ENCODE data around the gene POLDIP2.

DNA sequence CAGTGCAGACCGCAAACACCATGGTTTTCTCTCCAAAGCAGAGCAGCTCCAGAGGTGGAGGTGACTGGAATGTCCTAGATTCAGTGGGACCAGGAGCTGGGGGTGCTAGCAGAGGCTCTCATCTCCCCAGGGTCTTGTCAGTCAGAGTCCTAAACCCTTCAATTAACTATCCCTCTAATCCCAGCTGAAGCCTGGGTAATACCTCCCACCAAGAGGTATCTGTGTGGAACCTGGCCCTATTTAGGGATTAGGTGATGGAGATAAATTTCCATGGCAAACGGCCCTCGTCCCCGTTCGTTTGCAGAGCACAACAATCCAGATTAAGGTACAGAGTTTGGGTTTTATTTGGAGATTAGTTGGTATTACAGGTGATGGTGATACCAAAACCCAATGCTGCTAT is 5.9 kb upstream of the POLDIP2 start:
- TF ChIP-seq, protein P1, sequence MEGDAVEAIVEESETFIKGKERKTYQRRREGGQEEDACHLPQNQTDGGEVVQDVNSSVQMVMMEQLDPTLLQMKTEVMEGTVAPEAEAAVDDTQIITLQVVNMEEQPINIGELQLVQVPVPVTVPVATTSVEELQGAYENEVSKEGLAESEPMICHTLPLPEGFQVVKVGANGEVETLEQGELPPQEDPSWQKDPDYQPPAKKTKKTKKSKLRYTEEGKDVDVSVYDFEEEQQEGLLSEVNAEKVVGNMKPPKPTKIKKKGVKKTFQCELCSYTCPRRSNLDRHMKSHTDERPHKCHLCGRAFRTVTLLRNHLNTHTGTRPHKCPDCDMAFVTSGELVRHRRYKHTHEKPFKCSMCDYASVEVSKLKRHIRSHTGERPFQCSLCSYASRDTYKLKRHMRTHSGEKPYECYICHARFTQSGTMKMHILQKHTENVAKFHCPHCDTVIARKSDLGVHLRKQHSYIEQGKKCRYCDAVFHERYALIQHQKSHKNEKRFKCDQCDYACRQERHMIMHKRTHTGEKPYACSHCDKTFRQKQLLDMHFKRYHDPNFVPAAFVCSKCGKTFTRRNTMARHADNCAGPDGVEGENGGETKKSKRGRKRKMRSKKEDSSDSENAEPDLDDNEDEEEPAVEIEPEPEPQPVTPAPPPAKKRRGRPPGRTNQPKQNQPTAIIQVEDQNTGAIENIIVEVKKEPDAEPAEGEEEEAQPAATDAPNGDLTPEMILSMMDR (IDR thresholded peaks at IDR 0.05; ENCODE audit: insufficient read depth, low read depth, low read length) = no peak
- no peak for TF ChIP-seq EZH2 (IDR thresholded peaks at IDR 0.05; ENCODE audit: insufficient read depth, low read length)
